Spinal cord (tissue), 10 donors: ENCODE results near the gene FAM241B. TPM values are rescaled to one million over a fixed set of nuclear protein-coding genes. Genes with fewer than 3 reads are reported as not detected.

Experiments used
- DNase-seq, 6 donors: peaks; one replicate each; pipeline versions ENCODE4 v3.0.0 to v3.0.0-alpha.2; 2013 to 2015; ENCODE audit warnings: low spot score in 6 of 6, low read depth in 4 of 6
- H3K27ac ChIP-seq: one replicate; pipeline ENCODE4 v1.5.1; 2013; ENCODE audit warnings: low read depth, low read length, control low read depth
- H3K27me3 ChIP-seq: one replicate; pipeline ENCODE4 v1.6.1; 2013; ENCODE audit warnings: low read length; ENCODE audit not compliant: control insufficient read depth, insufficient read depth
- H3K36me3 ChIP-seq: one replicate; pipeline ENCODE4 v1.6.1; 2013; ENCODE audit warnings: low read length; ENCODE audit not compliant: control insufficient read depth, insufficient read depth
- H3K4me1 ChIP-seq: one replicate; pipeline ENCODE4 v1.6.1; 2013; ENCODE audit warnings: low read length; ENCODE audit not compliant: control insufficient read depth, insufficient read depth
- H3K4me3 ChIP-seq: one replicate; pipeline ENCODE4 v1.5.1; 2013; ENCODE audit warnings: low read depth, low read length, control low read depth
- H3K9me3 ChIP-seq: one replicate; pipeline ENCODE4 v1.6.1; 2013; ENCODE audit warnings: low read length; ENCODE audit not compliant: control insufficient read depth, insufficient read depth
- WGBS: methylation state at CpG from one replicate; pipeline ENCODE4 v1.1.5; 2013; ENCODE audit warnings: missing lambda C conversion rate; ENCODE audit not compliant: insufficient coverage; 5-methylcytosine and 5-hydroxymethylcytosine counted together
- polyA plus RNA-seq, 2 donors: library from polyadenylated mRNA; unstranded; fragments of 120-200 nt; gene quantifications; one replicate each; pipeline ENCODE4 v1.2.1, GENCODE V29; 2013; ENCODE audit not compliant: insufficient read length in 2 of 2
- total RNA-seq, 2 donors: library from RNA; depleted of rRNA in 1 of 2; stranded (reverse); fragments of 120-200 nt in 1 of 2; fragments of >200 nt in 1 of 2; gene quantifications; one replicate each; pipeline versions ENCODE4 v1.2.3 to v1.2.4, GENCODE V29; 2013 to 2014
- donor health status: healthy.

FAM241B gene
- total and polyA plus RNA-seq, 4 donors, result 5.1 to 45.0 (median 24.9) TPM

- H3K4me1 ChIP-seq, result no peaks in the 10 kb centered on the region
Measured at GRCh38 chr10:69663369-69663947, 33.4 kb downstream of the FAM241B start.

DNA sequence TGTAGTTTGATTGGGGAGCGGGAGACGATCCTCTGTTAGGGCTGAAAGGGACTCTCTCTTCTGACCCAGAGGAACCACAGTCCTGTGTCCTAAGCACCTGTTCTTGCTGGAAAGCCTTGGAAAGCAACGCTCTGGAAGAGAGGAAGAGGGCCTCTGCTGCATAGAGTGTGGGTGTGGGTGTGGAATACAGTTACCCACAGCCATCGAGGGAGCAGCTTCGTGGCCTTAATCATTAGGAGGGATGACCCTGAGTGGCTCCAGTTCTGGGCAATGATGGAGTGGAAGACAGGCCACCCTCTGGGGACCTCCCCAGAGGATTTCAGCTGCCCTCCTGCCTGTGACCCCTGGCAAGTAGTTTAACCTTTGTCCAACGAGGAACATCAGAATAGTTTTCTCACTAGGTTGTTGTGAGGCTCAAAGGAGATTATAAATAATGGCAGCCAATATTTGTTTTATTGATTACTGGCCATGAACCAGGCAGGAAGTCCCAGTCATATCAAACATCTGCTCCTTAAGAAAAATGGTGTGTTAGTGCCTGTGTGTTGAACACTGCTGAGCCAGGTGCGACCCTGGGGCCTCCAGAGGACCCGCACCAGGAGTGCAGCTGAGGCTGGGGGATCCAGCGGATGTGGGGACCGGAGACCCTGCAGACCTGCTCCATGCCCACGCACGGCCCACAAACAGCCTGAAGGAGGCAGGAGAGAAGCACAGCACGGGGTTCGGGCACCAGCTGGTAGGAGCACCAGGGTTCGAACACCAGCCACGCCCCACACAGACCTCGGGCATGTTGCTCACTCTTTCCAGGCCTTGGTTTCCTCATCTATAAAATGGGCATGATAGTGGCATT lies 35.6 kb downstream of the FAM241B start:
- H3K9me3 ChIP-seq, result no peaks in the 10 kb centered on the region
- no peaks in the 10 kb centered on the region for H3K27me3 ChIP-seq
- no peaks in the 10 kb centered on the region for H3K36me3 ChIP-seq
- H3K27ac ChIP-seq, result no peak overlapping the region
- 80% methylated on average over 15 of the region's 17 CpGs for WGBS
- H3K4me1 ChIP-seq, result no peaks in the 10 kb centered on the region
- no peak overlapping the region for H3K4me3 ChIP-seq
- DNase-seq, result no peak

More at GRCh38 chr10:69663369-69663947, 33.4 kb downstream of the FAM241B start:
- no peak for DNase-seq
- Histone ChIP-seq H3K27me3 (no peaks in the 10 kb centered on the region), H3K9me3 (no peaks in the 10 kb centered on the region), H3K4me3 (no peak overlapping the region), H3K36me3 (no peaks in the 10 kb centered on the region), H3K27ac (no peak overlapping the region)
- WGBS, result 64% methylated on average over 8 of the region's 9 CpGs

- 89% methylated on average over 2 of the region's 4 CpGs for WGBS
- H3K4me3 ChIP-seq, result no peak overlapping the region
- no peaks in the 10 kb centered on the region for H3K4me1 ChIP-seq
- H3K36me3 ChIP-seq, result no peaks in the 10 kb centered on the region
- DNase-seq, result no peak
- H3K27me3 ChIP-seq, result no peaks in the 10 kb centered on the region
- no peaks in the 10 kb centered on the region for H3K9me3 ChIP-seq
- H3K27ac ChIP-seq, result no peak overlapping the region
Measured at GRCh38 chr10:69666756-69667155, 36.7 kb downstream of the FAM241B start.

GRCh38 chr10:69668721-69669120 lies 38.7 kb downstream of the FAM241B start:
- DNase-seq, result no peak
- Histone ChIP-seq H3K27ac (no peak overlapping the region), H3K9me3 (no peaks in the 10 kb centered on the region), H3K36me3 (no peaks in the 10 kb centered on the region), H3K4me3 (no peak overlapping the region), H3K27me3 (no peaks in the 10 kb centered on the region), H3K4me1 (no peaks in the 10 kb centered on the region)
- 57% methylated on average over 1 of the region's 5 CpGs for WGBS

GRCh38 chr10:69669409-69669808 lies 39.4 kb downstream of the FAM241B start:
- Histone ChIP-seq H3K36me3 (no peaks in the 10 kb centered on the region), H3K4me3 (no peak overlapping the region), H3K27ac (no peak overlapping the region), H3K4me1 (no peaks in the 10 kb centered on the region), H3K9me3 (no peaks in the 10 kb centered on the region), H3K27me3 (no peaks in the 10 kb centered on the region)
- WGBS, result 85% methylated on average over 4 of the region's 4 CpGs
- DNase-seq, result no peak

GRCh38 chr10:69673521-69673920 lies 43.5 kb downstream of the FAM241B start:
- Histone ChIP-seq H3K27me3 (no peaks in the 10 kb centered on the region), H3K4me1 (no peaks in the 10 kb centered on the region), H3K9me3 (no peaks in the 10 kb centered on the region), H3K36me3 (no peaks in the 10 kb centered on the region), H3K27ac (no peak overlapping the region), H3K4me3 (no peak overlapping the region)
- peak in 2 of 6 donors; percentile 58 to 71 for DNase-seq
- WGBS, result no CpG with 5 or more reads among the region's 3 CpGs

- Histone ChIP-seq H3K9me3 (no peaks in the 10 kb centered on the region), H3K27me3 (no peaks in the 10 kb centered on the region), H3K4me3 (no peak overlapping the region), H3K4me1 (no peaks in the 10 kb centered on the region), H3K36me3 (no peaks in the 10 kb centered on the region), H3K27ac (no peak overlapping the region)
- 97% methylated on average over 2 of the region's 2 CpGs for WGBS
- no peak for DNase-seq
Measured at GRCh38 chr10:69674786-69675185, 44.7 kb downstream of the FAM241B start.

DNA sequence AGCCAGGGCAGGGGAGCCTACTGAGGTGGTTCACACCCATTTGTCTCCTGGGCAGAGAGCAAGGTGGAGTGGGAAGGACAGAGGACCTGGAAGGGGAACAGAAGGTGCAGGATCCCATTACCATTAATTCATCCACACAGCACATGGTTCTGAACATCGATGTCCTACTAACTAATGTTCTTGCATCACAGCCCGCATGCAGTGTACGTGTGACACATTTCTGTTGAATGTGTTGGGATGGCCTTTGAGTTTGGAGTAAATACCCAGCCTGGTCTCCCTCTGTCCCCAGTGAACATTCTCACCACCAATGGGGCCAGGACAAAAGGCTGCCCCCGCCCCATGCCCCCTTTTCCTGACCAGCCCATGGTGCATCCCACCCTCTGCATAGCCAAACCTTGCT lies 46.3 kb downstream of the FAM241B start:
- Histone ChIP-seq H3K9me3 (no peaks in the 10 kb centered on the region), H3K27ac (no peak overlapping the region), H3K4me1 (no peaks in the 10 kb centered on the region), H3K27me3 (no peaks in the 10 kb centered on the region), H3K4me3 (no peak overlapping the region), H3K36me3 (no peaks in the 10 kb centered on the region)
- DNase-seq, result no peak
- WGBS, result 100% methylated on average over 1 of the region's 4 CpGs

DNA sequence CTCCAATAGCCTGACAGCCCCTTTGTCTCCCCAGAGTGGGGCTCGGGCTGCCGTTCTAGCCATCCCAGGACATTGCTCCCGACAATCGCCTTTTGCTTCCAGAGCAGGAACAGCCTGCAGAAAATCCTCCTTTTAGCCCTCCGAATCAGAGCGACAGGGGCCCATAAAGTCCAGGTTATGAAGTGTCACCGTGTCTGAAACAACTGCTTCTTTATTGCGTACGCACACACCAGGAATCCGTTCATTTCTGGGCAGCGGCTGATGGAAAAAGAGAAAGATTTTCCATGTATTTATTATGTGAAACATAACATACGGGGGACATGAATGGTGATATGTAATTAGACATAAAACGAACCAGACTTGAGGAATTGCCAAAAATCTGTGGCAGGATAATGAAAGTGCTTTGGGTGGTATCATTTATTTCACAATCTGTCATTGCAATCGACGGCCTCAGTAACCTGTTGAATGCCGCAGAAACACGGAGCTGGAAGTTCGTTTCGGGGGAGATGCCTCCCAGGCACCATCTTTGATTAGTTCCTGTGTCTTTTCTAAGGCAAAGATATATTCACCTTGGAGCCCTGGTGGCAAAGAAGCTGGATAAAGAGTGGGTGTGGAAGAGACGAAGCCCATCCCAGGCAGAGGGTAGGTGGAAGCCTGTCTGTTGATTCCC lies 48.1 kb downstream of the FAM241B start:
- WGBS, result 59% methylated on average over 9 of the region's 20 CpGs
- no peaks in the 10 kb centered on the region for H3K36me3 ChIP-seq
- H3K27ac ChIP-seq, result no peak overlapping the region
- H3K27me3 ChIP-seq, result no peaks in the 10 kb centered on the region
- H3K4me1 ChIP-seq, result no peaks in the 10 kb centered on the region
- peak in 2 of 6 donors; percentile 47 to 67 for DNase-seq
- no peak overlapping the region for H3K4me3 ChIP-seq
- no peaks in the 10 kb centered on the region for H3K9me3 ChIP-seq
